Measurements from ENCODE around the gene STT3B.

The STT3B gene

GRCh38 chr3:31648286-31648968, 115.7 kb downstream of the STT3B start:
- no peaks in the 10 kb centered on the region for H3K27me3 ChIP-seq (replicated peaks; ENCODE audit: control insufficient read depth, insufficient read depth, low read length)
- no peak overlapping the region for H3K4me3 ChIP-seq (replicated peaks; ENCODE audit: low read depth, low read length)
- peaks cover 1% of the 10 kb centered on the region for H3K36me3 ChIP-seq (ENCODE audit: control insufficient read depth, insufficient read depth, low read length)
- no peak for DNase-seq (ENCODE audit: extremely low read depth, insufficient read length)
- TF ChIP-seq, protein P1, sequence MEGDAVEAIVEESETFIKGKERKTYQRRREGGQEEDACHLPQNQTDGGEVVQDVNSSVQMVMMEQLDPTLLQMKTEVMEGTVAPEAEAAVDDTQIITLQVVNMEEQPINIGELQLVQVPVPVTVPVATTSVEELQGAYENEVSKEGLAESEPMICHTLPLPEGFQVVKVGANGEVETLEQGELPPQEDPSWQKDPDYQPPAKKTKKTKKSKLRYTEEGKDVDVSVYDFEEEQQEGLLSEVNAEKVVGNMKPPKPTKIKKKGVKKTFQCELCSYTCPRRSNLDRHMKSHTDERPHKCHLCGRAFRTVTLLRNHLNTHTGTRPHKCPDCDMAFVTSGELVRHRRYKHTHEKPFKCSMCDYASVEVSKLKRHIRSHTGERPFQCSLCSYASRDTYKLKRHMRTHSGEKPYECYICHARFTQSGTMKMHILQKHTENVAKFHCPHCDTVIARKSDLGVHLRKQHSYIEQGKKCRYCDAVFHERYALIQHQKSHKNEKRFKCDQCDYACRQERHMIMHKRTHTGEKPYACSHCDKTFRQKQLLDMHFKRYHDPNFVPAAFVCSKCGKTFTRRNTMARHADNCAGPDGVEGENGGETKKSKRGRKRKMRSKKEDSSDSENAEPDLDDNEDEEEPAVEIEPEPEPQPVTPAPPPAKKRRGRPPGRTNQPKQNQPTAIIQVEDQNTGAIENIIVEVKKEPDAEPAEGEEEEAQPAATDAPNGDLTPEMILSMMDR (IDR thresholded peaks at IDR 0.05; ENCODE audit: insufficient read depth, low read length, poor library complexity, severe bottlenecking): no peak

- TF ChIP-seq, protein P1 (IDR thresholded peaks at IDR 0.05; ENCODE audit: insufficient read depth, low read length, poor library complexity, severe bottlenecking): no peak
- Histone ChIP-seq H3K4me3 (replicated peaks; ENCODE audit: low read depth, low read length) (no peak overlapping the region), H3K36me3 (ENCODE audit: control insufficient read depth, insufficient read depth, low read length) (no peaks in the 10 kb centered on the region; the same call in 1 of the 2 replicates), H3K27me3 (replicated peaks; ENCODE audit: control insufficient read depth, insufficient read depth, low read length) (no peaks in the 10 kb centered on the region)
- no peak for DNase-seq (ENCODE audit: extremely low read depth, insufficient read length)
Measured at GRCh38 chr3:31652296-31652695, 119.6 kb downstream of the STT3B start.

DNA sequence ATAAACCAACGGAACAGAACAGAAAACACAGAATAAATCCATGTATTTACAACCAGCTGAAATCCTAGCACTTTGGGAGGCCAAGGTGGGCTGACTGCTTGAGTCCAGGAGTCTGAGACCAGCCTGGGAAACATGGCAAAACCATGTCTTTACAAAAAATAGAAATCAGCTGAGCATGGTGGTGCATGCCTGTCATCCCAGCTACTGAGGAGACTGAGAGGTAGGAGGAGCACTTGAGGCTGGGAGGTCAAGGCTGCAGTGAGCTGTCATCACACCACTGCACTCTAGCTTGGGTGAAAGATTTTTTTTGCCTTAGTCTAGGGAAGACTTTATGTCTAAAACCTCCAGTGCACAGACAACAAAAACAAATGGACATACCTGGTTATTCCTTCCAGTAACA, 120.7 kb downstream of the STT3B start:
- no peaks in the 10 kb centered on the region for H3K27me3 ChIP-seq (replicated peaks; ENCODE audit: control insufficient read depth, insufficient read depth, low read length)
- H3K36me3 ChIP-seq (ENCODE audit: control insufficient read depth, insufficient read depth, low read length): no peaks in the 10 kb centered on the region
- no peak overlapping the region for H3K4me3 ChIP-seq (replicated peaks; ENCODE audit: low read depth, low read length)
- TF ChIP-seq, protein P1 (IDR thresholded peaks at IDR 0.05; ENCODE audit: insufficient read depth, low read length, poor library complexity, severe bottlenecking): no peak
- DNase-seq (ENCODE audit: extremely low read depth, insufficient read length): no peak

GRCh38 chr3:31654998-31655397, 122.3 kb downstream of the STT3B start:
- TF ChIP-seq, protein P1 (IDR thresholded peaks at IDR 0.05; ENCODE audit: insufficient read depth, low read length, poor library complexity, severe bottlenecking): no peak
- no peaks in the 10 kb centered on the region for H3K27me3 ChIP-seq (replicated peaks; ENCODE audit: control insufficient read depth, insufficient read depth, low read length)
- DNase-seq (ENCODE audit: extremely low read depth, insufficient read length): no peak
- no peaks in the 10 kb centered on the region for H3K36me3 ChIP-seq (ENCODE audit: control insufficient read depth, insufficient read depth, low read length)
- no peak overlapping the region for H3K4me3 ChIP-seq (replicated peaks; ENCODE audit: low read depth, low read length)

DNA sequence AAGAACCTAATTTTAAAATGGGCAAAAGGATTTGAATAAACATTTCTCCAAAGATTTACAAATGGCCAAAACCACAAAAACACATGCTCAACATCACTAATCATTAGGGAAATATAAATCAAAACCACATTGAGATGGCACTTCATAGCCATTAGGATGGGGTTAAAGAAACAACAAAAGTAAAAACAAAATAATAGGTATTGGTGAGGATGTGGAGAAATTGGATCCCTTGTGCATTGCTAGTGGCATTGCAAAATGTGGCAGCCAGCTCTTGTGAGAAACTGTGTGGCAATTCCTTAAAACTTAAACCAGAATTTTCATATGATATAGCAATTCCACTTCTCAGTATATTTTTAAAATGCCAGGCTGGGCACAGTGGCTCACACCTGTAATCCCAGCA, 126.5 kb downstream of the STT3B start:
- no peak for DNase-seq (ENCODE audit: extremely low read depth, insufficient read length)
- Histone ChIP-seq H3K36me3 (ENCODE audit: control insufficient read depth, insufficient read depth, low read length) (no peaks in the 10 kb centered on the region), H3K4me3 (replicated peaks; ENCODE audit: low read depth, low read length) (no peak overlapping the region), H3K27me3 (replicated peaks; ENCODE audit: control insufficient read depth, insufficient read depth, low read length) (no peaks in the 10 kb centered on the region)
- TF ChIP-seq, protein P1 (IDR thresholded peaks at IDR 0.05; ENCODE audit: insufficient read depth, low read length, poor library complexity, severe bottlenecking): no peak

DNA sequence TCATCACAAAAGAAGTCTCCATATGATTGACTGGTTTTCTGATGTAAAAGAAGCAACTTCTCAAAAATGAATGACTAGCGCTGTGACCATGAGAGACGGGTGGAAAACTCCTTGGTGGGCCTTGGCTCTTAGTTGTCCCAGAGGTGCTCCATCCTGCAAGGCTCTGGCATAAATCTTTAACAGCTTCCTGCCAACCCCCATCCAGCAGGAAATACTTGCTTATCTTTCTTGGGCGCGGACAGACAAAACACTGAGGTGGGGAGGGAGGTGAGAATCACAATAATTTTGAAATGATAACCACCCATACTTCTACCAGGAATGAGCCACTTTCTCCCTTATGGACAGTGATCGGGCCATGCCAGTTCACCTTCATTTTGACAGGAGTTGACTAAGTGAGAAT, 128.6 kb downstream of the STT3B start:
- no peaks in the 10 kb centered on the region for H3K36me3 ChIP-seq (ENCODE audit: control insufficient read depth, insufficient read depth, low read length)
- DNase-seq (ENCODE audit: extremely low read depth, insufficient read length): no peak

More for the DNA sequence above, 128.6 kb downstream of the STT3B start:
- H3K27me3 ChIP-seq (replicated peaks; ENCODE audit: control insufficient read depth, insufficient read depth, low read length): no peaks in the 10 kb centered on the region
- TF ChIP-seq, protein P1 (IDR thresholded peaks at IDR 0.05; ENCODE audit: insufficient read depth, low read length, poor library complexity, severe bottlenecking): no peak
- H3K4me3 ChIP-seq (replicated peaks; ENCODE audit: low read depth, low read length): no peak overlapping the region

Data from GM06990 (cell line).